Measurements from ENCODE around the gene MSX1.

DNA sequence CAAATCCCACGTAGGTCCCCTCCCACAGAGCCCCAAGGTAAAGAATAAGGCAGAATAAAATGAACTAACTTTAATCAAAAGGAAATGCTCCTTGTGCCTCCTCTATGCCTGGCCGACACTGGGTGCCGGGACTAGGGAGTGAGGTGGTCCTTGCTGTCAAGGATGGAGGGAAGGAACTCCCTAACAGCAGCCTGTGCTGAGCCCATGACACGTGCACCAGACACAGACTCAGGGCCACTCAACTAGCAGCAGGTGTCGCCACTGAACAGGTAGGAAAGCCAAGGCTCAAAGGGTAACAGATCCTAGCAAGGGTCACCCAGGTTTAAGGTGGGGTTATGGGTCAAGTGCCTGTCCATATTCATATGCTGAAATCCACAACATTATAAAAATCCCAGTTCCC lies 29.2 kb downstream of the MSX1 start:
- TF ChIP-seq, protein P1, sequence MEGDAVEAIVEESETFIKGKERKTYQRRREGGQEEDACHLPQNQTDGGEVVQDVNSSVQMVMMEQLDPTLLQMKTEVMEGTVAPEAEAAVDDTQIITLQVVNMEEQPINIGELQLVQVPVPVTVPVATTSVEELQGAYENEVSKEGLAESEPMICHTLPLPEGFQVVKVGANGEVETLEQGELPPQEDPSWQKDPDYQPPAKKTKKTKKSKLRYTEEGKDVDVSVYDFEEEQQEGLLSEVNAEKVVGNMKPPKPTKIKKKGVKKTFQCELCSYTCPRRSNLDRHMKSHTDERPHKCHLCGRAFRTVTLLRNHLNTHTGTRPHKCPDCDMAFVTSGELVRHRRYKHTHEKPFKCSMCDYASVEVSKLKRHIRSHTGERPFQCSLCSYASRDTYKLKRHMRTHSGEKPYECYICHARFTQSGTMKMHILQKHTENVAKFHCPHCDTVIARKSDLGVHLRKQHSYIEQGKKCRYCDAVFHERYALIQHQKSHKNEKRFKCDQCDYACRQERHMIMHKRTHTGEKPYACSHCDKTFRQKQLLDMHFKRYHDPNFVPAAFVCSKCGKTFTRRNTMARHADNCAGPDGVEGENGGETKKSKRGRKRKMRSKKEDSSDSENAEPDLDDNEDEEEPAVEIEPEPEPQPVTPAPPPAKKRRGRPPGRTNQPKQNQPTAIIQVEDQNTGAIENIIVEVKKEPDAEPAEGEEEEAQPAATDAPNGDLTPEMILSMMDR (IDR thresholded peaks at IDR 0.05) = no peak
- TF ChIP-seq POLR2A (IDR thresholded peaks at IDR 0.05; ENCODE audit: low read length) (no peak), POLR2AphosphoS2 (conservative IDR thresholded peaks at IDR 0.05; ENCODE audit: low read length) (no peak), E2F6 (IDR thresholded peaks at IDR 0.05; ENCODE audit: borderline replicate concordance, low read depth) (no peak), REST (IDR thresholded peaks at IDR 0.05) (no peak), MAFK (IDR thresholded peaks at IDR 0.05; ENCODE audit: partially characterized antibody) (no peak), RNF2 (IDR thresholded peaks at IDR 0.05; ENCODE audit: borderline replicate concordance, low read depth) (no peak), CEBPB (IDR thresholded peaks at IDR 0.05) (no peak), RCOR1 (IDR thresholded peaks at IDR 0.05; ENCODE audit: low read depth, low read length) (no peak), PHF8 (IDR thresholded peaks at IDR 0.05; ENCODE audit: borderline replicate concordance, low read depth) (no peak)
- TF ChIP-seq, protein P2, sequence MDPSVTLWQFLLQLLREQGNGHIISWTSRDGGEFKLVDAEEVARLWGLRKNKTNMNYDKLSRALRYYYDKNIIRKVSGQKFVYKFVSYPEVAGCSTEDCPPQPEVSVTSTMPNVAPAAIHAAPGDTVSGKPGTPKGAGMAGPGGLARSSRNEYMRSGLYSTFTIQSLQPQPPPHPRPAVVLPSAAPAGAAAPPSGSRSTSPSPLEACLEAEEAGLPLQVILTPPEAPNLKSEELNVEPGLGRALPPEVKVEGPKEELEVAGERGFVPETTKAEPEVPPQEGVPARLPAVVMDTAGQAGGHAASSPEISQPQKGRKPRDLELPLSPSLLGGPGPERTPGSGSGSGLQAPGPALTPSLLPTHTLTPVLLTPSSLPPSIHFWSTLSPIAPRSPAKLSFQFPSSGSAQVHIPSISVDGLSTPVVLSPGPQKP (IDR thresholded peaks at IDR 0.05; ENCODE audit: low read depth, low read length) = no peak

Measured in A549 (cell line).